Measurements from ENCODE around the gene ASPHD1.
"Not testable (repeated sequence)": the region's sequence is repeated elsewhere in the genome, so short reads cannot be mapped to it uniquely, and the experiment has no call there.

Gene ASPHD1, protein sequence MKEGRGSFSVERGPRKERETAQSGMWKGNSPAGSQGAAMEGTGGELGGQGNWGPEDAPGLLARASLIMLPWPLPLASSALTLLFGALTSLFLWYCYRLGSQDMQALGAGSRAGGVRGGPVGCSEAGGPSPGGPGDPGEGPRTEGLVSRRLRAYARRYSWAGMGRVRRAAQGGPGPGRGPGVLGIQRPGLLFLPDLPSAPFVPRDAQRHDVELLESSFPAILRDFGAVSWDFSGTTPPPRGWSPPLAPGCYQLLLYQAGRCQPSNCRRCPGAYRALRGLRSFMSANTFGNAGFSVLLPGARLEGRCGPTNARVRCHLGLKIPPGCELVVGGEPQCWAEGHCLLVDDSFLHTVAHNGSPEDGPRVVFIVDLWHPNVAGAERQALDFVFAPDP

DNA sequence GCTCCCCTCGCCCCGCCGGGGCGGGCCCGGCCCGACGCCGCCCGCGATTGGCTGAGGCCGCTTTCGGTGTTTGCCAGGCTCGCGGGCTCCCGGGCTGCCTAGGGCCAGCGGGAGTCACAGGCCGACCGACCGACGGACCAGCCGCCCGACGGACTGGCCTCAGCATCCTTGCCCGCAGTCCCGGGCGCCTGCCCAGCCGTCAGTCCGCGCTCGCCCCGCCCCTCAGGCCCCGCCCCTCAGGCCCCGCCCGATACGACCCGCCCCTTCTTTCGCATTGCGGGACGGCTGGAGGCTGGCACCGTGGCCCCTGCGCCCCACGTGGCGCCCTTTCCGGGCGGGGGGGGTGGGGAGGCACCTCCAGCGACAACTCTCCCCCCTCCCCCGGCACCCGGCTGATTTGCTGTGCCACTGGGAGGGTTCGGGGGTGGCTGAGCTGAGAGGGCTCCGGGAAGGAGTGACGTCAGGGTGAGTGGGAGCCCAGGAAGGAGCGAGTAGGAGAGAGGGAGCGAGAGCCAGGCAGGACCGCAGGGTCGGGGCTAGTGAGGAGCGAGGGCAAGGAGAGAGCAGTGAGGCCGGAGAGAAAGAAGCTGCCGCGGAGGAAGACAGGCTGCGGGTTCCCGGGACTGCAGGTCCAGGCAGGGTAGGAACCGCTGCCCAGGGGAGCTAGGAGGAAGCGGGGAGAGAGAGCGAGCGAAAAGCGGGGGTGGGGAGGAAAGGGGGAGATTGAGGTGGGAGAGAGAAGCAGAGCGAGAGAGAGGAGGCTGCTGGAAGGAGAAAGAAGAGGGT, at the start of gene ASPHD1:
TSS of gene ASPHD1 (plus strand) at position 387 of the 786 bp plus-strand sequence. CDS start 484 bp downstream, outside the sequence.
- peak; percentile 54 for DNase-seq (ENCODE audit: low spot score)

DNA sequence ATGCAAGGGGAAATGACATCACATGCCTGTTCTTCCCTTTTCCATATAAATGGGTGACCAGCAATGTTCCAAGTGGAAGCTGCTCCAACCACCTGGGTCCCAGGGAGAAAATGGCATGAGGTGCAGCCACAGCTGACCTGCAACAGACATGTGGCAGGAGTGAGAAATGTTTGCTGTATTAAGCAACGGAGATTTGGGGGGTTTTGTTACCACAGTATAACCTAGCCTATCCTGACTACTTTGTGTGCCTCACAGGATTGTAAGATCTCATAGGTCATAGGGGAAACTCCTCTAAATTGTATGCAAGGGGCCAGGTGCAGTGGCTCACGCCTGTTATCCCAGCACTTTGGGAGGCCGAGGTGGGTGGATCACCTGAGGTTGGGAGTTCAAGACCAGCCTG, 49.3 kb upstream of the ASPHD1 start:
- DNase-seq (ENCODE audit: low spot score), result no peak

DNA sequence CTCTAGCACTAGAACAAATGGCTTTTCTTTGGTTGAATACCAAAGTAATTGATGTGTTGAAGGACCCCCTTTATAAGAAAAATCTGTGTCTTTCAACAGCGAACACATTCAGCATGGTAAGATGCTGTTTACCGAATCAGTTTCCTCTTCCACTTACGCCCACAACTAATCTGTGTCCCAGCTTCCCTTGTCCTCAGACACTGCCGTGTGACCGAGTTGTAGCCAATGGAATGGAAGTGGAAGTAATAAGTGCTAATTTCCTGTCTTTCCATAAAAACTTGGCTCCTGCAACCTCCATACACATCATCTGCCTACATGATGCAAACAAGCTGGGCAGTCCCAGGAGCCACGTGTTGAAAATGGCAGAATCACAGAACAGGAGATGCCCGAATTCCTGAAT, 47.6 kb upstream of the ASPHD1 start:
- no peak for DNase-seq (ENCODE audit: low spot score)

DNA sequence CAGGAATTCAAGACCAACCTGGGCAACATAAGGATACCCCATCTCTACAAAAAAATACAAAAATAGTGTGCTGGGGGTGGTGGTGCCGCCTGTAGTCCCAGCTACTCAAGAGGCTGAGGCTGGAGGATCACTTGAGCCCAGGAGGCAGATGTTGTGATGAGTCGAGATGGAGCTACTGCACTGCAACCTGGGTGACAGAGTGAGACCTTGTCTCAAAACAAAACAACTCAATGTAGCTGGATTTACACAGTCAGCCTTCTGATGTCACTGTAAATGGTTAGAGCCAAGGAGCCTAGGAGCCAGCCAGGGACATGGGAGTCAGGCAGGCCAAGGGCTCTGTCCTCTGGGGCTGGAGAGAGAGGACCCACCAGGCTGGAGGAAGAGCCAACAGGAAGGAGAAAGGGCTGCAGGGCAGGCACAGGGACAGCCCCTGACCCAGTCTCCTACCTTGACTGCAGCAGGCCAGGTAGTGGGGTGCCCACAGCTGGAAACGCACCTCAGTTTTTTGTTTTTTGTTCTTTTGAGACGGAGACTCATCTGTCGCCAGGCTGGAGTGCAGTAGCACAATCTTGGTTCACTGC, 45.7 kb upstream of the ASPHD1 start:
- no peak for DNase-seq (ENCODE audit: low spot score)

DNA sequence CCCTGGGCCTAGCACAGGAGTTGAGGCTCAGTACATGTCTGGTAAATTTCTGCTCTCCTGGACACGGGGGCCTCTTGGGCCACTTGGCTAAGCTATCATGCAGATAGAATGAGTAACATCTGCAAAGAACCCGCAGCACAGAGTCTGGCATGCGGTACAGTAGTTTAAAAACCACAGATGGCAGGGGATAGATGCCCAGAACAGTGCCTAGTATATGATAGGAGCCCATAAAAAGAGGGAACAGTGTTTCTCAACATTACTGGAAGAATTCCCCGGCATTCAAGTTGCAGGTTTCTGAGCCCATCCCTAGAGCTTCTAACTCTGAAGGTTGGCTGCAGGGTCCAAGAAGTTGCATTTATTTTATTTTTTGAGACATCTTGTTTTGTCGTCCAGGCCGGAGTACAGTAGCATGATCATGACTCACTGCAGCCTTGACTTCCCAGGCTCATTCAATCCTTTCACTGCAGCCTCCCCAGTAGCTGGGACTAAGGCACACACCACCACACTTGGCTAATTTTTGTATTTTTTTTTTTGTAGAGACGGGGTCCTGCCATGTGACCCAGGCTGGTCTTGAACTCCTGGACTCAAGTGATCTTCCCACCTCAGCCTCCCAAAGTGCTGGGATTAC, 43.0 kb upstream of the ASPHD1 start:
- DNase-seq (ENCODE audit: low spot score), result no peak

DNA sequence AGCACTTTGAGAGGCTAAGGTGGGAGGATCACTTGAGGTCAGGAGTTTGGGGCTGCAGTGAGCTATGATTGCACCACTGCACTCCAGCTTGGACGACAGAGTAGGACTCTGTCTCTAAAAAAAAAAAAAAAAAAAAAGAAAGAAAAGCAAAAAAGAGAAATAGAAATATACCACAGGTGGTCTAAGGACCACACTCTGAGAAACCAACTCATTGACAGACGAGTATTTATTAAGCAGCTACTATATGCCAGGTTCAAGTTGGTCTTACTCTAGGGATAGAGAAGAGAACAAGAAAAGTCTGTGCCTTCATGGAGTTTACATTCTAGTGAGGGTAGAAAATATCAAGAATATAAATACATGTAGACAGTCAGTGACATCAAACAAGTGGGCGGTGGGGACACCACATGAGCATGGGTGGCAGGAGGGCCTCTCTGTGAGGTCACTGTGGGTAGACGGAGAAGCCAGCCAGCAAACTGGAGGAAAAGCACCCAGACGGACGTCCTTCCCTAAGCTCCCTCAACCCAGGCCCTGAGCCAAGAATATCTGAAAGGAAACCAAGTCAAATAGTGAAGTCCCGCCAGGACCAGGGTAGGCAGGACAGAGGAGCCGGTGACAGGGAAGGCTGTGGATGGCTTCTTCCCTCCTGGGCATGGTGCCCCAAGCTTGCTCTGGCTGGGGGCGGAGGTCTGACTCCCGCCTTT, 42.0 kb upstream of the ASPHD1 start:
- no peak for DNase-seq (ENCODE audit: low spot score)

DNA sequence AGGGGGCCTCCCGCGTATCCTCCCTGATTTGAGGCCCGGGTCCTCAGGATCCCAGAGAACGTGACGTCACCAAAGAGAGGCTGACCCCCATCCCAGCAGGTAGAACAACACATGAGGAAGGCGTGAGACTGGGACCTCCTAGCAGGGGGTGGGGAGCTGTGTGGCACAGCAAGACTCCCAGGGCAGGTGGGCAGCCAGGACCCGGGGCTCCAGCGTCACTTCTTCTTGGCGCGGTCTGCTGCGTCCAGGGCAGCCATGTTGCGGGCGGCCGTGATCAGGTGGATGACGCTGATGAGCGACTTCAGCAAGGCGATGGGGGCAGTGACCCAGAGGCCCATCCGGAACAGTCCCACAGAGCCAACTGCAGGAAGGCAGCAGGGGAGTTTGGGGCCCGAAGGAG, 41.3 kb upstream of the ASPHD1 start:
- no peak for DNase-seq (ENCODE audit: low spot score)

DNA sequence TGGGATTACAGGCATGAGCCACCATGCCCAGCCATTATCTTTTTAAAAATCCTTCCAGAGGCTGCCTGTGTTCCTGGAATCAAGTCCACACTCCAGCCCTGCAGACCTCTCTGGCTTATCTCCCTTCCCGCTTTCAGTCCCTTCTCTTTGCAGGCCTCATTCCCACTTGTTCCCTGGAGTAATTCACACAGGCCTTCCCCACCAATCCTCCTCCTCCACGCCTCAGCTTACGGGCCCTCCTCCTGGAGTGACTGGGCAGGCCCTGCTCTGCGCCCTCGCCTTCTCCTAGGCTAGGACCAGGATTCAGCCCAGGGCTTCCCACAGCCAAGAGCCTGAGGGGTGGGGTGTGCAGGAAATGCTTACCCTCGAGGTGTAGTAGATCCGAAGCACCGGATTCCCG, 40.1 kb upstream of the ASPHD1 start:
- DNase-seq (ENCODE audit: low spot score), result no peak

DNA sequence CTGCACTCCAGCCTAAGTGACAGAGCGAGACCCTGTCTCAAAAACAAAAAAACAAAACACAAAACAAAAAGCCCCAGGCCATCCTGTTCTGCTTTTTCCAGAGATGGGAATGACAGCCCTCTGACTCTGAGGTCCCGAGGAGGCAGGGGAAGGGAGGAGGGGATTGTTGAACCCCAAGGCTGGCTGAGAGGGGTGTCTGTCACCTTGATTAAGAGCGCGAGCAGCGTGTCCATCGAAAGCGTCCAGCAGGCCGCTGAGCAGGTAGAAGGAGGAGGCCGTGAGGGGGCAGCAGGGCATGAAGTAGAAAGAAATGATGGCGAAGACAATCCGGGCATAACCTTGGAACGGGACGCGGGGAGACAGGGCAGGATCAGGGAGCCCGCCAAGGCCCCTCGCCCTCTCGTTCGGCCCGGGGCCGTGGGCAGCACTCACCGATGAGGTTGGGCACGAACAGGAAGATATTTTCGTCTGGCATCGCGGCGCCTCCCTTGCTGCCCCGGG, 37.9 kb upstream of the ASPHD1 start:
- peak; percentile 56 for DNase-seq (ENCODE audit: low spot score)

DNA sequence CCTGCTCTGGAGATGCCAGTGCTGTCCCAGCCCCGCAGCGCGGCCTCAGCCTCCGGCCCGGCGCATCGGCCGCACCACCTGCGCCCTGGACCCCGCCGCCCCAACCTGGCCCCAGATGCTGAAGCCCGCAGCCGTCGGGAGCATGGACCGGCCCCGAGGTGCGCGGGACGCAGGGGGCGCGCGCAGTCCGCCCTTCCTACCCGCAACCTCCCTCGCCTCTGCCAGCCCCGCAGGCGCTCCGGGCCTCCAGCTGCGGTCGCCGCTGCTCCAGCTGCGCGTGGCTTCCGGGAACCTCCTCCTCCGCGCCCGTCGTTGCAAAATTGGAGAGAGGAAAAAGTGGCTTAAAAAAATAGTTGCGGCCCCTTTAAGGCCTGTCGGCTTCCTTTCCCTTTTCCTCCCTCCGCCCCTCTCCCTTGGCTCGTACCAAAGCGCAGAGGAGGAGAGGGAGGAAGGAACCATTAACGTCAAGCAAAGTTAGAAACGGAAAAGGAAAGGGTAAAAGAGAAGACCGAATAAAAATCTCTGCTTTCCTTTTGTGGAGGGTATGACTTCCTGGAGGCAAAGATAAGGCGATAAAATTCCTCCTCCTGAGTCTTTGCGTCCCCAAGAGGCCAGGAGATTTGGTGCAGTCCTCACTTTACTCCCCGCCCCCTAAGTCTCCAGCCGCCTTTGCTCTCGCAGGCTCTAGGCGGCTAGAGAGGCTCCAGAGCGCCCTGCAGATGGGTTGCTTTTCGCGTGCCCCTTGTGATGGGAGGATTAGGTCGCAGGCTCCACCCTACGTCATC, 37.2 kb upstream of the ASPHD1 start, which contains the start of gene CDIPT:
TSS of gene CDIPT (minus strand) at position 343 of the 785 bp plus-strand sequence. CDS start 369 bp downstream, outside the sequence.
- peak; percentile 99 for DNase-seq (ENCODE audit: low spot score)

DNA sequence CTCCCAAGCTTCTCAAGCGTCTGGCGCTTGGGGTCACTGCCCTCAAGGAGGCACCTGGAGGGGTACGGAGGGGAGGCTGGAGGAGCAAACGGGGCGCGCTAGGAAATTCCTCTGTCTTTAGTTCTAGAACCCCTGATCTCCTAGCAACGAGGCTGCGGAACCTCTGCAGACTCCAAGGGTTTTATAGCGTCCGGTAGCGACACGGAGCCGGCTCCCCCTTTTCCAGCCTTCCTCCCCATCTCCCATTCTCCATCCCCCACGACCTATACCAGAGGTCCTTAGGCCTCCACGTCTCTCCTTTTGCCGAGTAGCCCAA, 36.7 kb upstream of the ASPHD1 start:
- no peak for DNase-seq (ENCODE audit: low spot score)

DNA sequence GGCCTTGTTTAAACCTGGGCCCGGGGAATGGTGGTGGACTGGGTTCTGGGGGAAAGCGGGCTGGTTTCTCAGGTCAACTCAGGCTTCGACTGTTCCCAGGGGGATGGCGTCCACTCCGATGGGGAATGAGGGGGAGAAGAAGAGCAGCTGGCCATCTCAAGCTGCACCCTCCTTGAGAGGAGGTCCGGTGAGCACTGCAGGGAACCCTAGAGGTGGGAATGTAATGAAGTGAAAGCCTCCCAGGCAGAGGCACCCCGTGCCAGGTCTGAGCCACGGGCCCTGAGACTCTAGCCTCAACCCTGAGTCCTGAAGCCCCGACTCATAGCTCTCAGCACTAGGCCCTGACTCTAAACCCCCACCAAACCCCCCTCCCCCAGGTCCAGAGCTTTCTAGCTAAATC, 36.1 kb upstream of the ASPHD1 start:
- no peak for DNase-seq (ENCODE audit: low spot score)

DNA sequence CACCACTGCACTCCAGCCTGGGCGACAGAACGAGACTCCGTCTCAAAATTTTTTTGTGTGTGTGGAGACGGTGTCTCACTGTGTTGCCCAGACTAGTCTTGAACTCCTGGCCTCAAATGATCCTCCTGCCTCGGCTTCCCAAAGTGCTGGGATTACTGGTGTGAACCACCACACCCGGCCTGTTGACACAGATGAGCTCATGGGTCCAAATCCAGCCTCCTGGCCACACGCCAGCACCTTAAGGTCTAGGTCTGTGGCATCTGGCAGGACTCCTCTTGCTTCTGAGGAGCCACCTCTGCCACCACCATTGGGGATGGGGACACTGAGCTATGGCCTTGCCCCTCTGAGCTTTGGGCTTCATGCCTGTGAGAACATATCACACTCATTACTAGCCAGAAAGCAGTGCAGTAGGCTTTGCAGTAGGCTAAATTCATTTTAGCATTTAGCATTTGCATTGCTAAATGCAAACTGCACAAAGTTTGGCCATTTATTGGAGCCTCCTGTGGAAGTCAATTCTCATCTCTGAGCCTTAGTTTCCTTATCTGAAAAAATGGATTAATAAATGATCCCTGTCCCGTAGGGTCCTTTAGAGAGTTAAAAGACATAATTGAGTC, 31.8 kb upstream of the ASPHD1 start:
- DNase-seq (ENCODE audit: low spot score), result peak; percentile 22

DNA sequence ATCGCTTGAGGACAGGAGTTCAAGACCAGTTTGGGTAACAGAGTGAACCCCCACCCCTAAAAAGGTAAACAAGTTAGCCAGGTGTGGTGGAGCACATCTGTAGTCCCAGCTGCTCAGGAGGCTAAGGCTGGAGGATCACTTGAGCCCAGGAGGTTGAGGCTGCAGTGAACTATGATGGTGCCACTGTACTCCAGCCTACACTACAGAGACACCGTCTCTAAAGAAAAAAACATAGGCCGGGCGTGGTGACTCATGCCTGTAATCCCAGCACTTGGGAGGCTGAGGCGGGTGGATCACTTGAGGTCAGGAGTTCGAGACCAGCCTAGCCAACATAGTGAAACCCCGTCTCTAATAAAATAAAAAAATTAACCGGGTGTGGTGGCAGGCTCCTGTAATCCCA, 31.2 kb upstream of the ASPHD1 start:
- DNase-seq (ENCODE audit: low spot score), result not testable (repeated sequence)

DNA sequence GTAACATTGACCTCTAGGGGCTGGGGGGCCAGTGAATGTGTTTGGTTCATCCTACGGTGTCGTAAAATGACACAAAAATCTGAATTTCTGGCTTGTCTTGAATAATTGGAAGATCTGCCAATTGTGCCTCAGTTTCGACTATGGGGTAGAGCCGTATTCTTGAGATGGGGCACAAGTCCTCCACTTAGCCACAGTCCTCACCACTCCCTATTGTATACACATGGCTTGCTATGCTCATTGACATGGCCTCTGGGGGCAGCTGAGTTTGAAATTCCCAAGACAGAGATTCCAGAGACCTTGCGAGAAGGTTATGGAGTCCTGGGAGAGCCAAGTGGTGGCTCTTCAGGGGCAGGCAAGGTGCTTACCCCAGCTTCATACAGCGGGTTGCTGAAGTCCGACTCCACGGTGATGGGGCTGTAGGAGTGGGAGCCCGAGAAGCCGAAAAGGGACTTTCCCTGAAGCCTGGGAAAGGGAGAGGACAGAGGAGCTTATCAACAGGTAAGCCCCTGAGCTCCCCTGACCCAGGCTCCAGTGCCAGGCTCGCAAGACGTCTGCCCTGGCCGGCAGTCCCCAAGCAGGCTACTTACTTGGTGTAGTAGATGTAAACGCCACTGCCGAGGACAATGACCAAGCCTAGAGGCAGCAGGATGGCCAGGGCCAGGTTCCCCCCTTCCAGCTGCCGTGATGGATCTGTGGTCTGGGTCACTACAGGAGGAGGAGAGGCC, 28.3 kb upstream of the ASPHD1 start:
- DNase-seq (ENCODE audit: low spot score), result no peak

DNA sequence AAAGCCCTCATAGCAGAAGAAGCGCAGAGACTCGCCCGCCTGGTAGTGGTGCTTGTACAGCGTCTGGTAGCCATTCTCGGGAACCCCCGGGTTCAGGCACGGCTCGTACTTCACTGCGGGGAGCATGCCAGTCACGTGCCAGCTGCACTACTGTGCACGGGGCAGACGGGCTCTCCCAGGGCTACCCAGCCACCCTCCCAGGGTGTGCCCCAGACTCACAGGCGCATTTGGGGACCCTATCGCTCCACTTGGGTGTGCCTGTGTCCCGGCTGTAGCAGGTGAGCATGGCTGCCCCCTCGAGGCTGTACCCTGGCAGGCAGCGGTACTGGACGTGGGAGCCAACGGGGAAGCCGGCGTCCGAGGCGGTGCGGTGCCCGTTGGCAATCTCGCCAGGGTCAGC, 27.0 kb upstream of the ASPHD1 start:
- no peak for DNase-seq (ENCODE audit: low spot score)

DNA sequence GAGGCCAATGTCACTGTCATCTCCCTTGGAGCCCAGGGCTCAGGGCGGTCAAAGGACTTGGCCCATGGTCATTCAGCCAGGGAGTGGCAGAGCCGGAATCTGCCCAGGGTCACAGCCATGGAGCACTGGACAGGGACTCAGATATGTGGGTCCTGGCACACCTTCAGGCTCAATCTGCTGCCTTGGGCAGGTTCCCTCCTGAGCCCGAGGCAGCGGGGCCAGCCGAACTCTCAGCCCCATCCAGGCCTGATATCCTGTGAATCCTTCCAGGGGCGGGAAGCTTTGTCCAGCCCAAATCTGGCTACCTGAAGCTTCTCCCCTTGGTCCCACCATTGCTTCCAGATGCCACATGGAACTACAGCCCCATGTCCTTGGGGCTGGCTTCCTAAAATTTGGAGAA, 25.1 kb upstream of the ASPHD1 start:
- no peak for DNase-seq (ENCODE audit: low spot score)

DNA sequence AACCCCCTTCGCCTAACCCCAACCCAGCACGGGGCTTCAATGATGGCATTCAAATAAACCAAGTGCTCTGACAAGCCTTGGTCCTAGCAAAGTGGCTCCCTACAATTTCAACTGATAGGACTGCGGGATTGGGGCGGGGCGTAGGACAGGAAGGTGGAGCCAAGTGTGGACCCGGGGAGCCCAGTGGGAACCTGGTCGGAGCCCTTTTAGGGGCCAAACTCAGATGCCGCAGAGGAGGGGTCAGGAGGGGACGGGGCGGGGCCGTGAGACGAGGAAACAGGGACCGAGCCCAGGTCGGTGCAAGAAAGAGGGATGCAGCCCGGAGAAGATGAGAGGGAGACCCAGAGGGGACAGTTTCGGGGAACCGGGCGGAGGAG, 24.1 kb upstream of the ASPHD1 start:
- no peak for DNase-seq (ENCODE audit: low spot score)

DNA sequence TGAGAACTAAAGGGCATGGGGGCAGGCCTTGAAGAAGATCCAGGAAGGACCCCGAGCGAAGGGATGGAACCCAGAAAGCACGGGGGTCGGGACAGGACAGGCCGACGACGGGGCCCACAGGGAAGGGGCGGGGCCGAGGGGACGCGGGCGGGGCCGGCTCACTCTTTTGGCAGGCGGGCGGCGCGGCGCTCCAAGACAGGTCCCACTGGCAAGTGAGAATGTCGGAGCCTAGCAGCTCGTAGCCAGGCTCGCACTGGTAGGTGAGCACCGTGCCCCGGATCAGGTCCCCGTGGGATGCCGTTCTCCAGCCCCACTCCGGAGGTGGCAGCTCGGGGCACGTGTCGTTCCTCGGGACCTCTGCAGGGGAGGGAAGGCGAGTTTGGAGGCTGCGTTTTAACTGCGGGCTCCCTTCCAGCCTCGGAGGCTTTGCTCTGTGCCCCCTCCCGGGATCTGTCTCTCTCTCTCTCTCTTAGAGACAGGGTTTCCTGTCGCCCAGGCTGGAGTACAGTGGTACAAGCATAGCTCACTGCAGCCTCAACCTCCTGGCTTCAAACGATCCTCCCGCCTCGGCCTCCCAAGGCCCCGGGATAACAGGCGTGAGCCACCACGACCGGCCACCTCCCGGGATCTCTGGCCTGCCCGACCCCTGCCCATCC, 23.6 kb upstream of the ASPHD1 start:
- DNase-seq (ENCODE audit: low spot score), result no peak

All from hematopoietic multipotent progenitor cell treated with erythropoietin and hydrocortisone succinate and interleukin-3 and kit ligand, for 17 days (in vitro differentiated cells).